Esophagus squamous epithelium (tissue), 4 donors: ENCODE data around the gene PADI3.

Source experiments
- POLR2A ChIP-seq, 4 donors: fragments of 450-650 bp; IDR thresholded peaks; one replicate each; pipeline ENCODE4 v1.6.1; 2017; ENCODE audit warnings: antibody characterized with exemption in 4 of 4, mild to moderate bottlenecking in 4 of 4, moderate library complexity in 3 of 4
- TF ChIP-seq, protein P1 (sequence below), 6 experiments: fragments of 450-650 bp in 4 of 6; fragments of 200-600 bp in 2 of 6; sonication (generic) in 2 of 6; IDR thresholded peaks; one replicate each; pipeline ENCODE4 v1.5.1; 2016 to 2019; ENCODE audit warnings: antibody characterized with exemption in 6 of 6, mild to moderate bottlenecking in 4 of 6, moderate library complexity in 4 of 6

DNA sequence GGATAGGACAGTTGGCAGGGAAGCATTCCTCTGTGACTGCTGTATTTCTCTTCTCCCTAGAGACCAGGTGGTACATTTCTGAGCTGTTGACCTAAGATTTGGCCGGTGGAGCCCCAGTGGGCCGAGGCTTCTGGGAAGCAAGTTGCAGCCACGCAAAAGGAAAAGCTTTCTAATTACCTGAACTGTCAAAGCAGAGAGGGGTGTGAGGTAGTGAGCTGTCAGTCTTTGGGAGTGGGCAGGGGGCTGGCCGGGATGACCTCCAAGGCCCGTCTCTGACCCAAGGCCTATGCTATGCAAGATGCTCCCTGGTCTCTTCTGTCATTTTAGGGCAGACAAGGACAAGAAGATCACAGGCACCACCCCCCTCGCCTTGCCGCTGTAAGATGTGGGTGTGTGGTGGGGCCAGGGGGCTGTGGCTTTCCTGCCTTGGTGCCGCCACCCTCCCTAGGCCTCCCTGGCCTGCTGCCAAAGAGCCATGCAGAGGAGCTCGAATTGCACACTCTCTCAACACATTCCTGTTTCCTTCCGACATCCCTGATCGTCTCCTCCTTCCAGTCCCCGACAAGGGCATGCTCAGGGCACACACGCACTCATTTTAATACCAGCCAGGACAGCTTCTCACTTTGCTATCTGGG is 36.3 kb upstream of the PADI3 start:
- TF ChIP-seq, protein P1, sequence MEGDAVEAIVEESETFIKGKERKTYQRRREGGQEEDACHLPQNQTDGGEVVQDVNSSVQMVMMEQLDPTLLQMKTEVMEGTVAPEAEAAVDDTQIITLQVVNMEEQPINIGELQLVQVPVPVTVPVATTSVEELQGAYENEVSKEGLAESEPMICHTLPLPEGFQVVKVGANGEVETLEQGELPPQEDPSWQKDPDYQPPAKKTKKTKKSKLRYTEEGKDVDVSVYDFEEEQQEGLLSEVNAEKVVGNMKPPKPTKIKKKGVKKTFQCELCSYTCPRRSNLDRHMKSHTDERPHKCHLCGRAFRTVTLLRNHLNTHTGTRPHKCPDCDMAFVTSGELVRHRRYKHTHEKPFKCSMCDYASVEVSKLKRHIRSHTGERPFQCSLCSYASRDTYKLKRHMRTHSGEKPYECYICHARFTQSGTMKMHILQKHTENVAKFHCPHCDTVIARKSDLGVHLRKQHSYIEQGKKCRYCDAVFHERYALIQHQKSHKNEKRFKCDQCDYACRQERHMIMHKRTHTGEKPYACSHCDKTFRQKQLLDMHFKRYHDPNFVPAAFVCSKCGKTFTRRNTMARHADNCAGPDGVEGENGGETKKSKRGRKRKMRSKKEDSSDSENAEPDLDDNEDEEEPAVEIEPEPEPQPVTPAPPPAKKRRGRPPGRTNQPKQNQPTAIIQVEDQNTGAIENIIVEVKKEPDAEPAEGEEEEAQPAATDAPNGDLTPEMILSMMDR (IDR thresholded peaks at IDR 0.05): no peak
- no peak for TF ChIP-seq POLR2A (IDR thresholded peaks at IDR 0.05)
